H9 (cell line): ENCODE measurements around the gene DUSP10. TPM values are rescaled to one million over a fixed set of nuclear protein-coding genes. Genes with fewer than 3 reads are reported as not detected.

Source experiments
- DNase-seq: peaks from one replicate; pipeline ENCODE4 v3.0.0-alpha.2; 2017
- H2AFZ ChIP-seq: one replicate; pipeline ENCODE4 v1.6.1; 2013; ENCODE audit warnings: mild to moderate bottlenecking, low read length, control low read depth, moderate library complexity
- H2AK5ac ChIP-seq: 2 replicates; pipeline ENCODE4 v1.6.1; 2013; ENCODE audit warnings: low read length, control low read depth, mixed read lengths; ENCODE audit not compliant: insufficient read length
- H2BK120ac ChIP-seq: one replicate; pipeline ENCODE4 v1.6.1; 2013; ENCODE audit warnings: low read depth, mild to moderate bottlenecking, low read length, control low read depth, inconsistent platforms; ENCODE audit not compliant: poor library complexity, severe bottlenecking
- H2BK12ac ChIP-seq: 2 replicates; pipeline ENCODE4 v1.6.1; 2013; ENCODE audit warnings: low read length, control low read depth, mixed read lengths, low read depth; ENCODE audit not compliant: insufficient read length
- H2BK15ac ChIP-seq: 2 replicates; pipeline ENCODE4 v1.6.1; 2013; ENCODE audit warnings: low read depth, low read length, control low read depth
- H2BK20ac ChIP-seq: one replicate; pipeline ENCODE4 v1.6.1; 2013; ENCODE audit warnings: low read depth, mild to moderate bottlenecking, low read length, control low read depth, inconsistent platforms; ENCODE audit not compliant: poor library complexity, severe bottlenecking
- H2BK5ac ChIP-seq: 2 replicates; pipeline ENCODE4 v1.6.1; 2013; ENCODE audit warnings: low read length, control low read depth, mixed read lengths; ENCODE audit not compliant: insufficient read length
- H3K14ac ChIP-seq: 2 replicates; pipeline ENCODE4 v1.6.1; 2013; ENCODE audit warnings: low read length, control low read depth; ENCODE audit not compliant: insufficient read depth
- H3K18ac ChIP-seq: 2 replicates; pipeline ENCODE4 v1.6.1; 2013; ENCODE audit warnings: low read depth, mild to moderate bottlenecking, mixed read lengths, low read length, control low read depth; ENCODE audit not compliant: insufficient read length
- H3K23ac ChIP-seq: 2 replicates; pipeline ENCODE4 v1.6.1; 2013; ENCODE audit warnings: low read length, control low read depth, mixed read lengths, low read depth; ENCODE audit not compliant: insufficient read length
- H3K23me2 ChIP-seq: 2 replicates; pipeline ENCODE4 v1.6.1; 2013; ENCODE audit warnings: low read depth, mild to moderate bottlenecking, mixed read lengths, low read length, control low read depth; ENCODE audit not compliant: insufficient read length, poor library complexity, severe bottlenecking
- H3K27ac ChIP-seq: 2 replicates; pipeline ENCODE4 v1.5.1; 2013; ENCODE audit warnings: low read length, control low read depth, mixed read lengths, low read depth; ENCODE audit not compliant: insufficient read length
- H3K27me3 ChIP-seq: 2 replicates; pipeline ENCODE4 v1.6.1; 2013; ENCODE audit warnings: low read length, control low read depth, inconsistent platforms; ENCODE audit not compliant: insufficient read depth
- H3K4ac ChIP-seq: 2 replicates; pipeline ENCODE4 v1.6.1; 2013; ENCODE audit warnings: low read depth, mild to moderate bottlenecking, control low read depth, inconsistent platforms, low read length, moderate library complexity
- H3K4me1 ChIP-seq: 2 replicates; pipeline ENCODE4 v1.6.1; 2013; ENCODE audit warnings: low read length, control low read depth, inconsistent platforms; ENCODE audit not compliant: insufficient read depth
- H3K4me2 ChIP-seq: 2 replicates; pipeline ENCODE4 v1.6.1; 2013; ENCODE audit warnings: low read length, control low read depth, mixed read lengths; ENCODE audit not compliant: insufficient read length, insufficient read depth
- H3K56ac ChIP-seq: 2 replicates; pipeline ENCODE4 v1.6.1; 2013; ENCODE audit warnings: low read depth, mild to moderate bottlenecking, mixed read lengths, low read length, control low read depth; ENCODE audit not compliant: insufficient read length
- H3K79me1 ChIP-seq: 2 replicates; pipeline ENCODE4 v1.6.1; 2013; ENCODE audit warnings: low read depth, mild to moderate bottlenecking, moderate library complexity, low read length, control low read depth, inconsistent platforms; ENCODE audit not compliant: insufficient read depth, poor library complexity, severe bottlenecking
- H3K79me2 ChIP-seq: 2 replicates; pipeline ENCODE4 v1.6.1; 2013; ENCODE audit warnings: low read length, control low read depth, inconsistent platforms; ENCODE audit not compliant: insufficient read depth
- H3K9ac ChIP-seq: 2 replicates; pipeline ENCODE4 v1.6.1; 2013; ENCODE audit warnings: low read length, control low read depth, mixed read lengths; ENCODE audit not compliant: insufficient read length; ENCODE audit errors: extremely low read depth
- H3K9me3 ChIP-seq: one replicate; pipeline ENCODE4 v1.6.1; 2013; ENCODE audit warnings: low read depth, low read length, inconsistent platforms; ENCODE audit not compliant: control insufficient read depth
- H3T11ph ChIP-seq: one replicate; pipeline ENCODE4 v1.6.1; 2013; ENCODE audit warnings: mild to moderate bottlenecking, low read length, control low read depth, inconsistent platforms
- H4K20me1 ChIP-seq: one replicate; pipeline ENCODE4 v1.6.1; 2013; ENCODE audit not compliant: control insufficient read depth, insufficient read length, insufficient read depth
- H4K5ac ChIP-seq: 2 replicates; pipeline ENCODE4 v1.6.1; 2013; ENCODE audit warnings: low read depth, mild to moderate bottlenecking, mixed read lengths, low read length, control low read depth; ENCODE audit not compliant: insufficient read length
- H4K8ac ChIP-seq: replicated peaks from 2 replicates; pipeline ENCODE4 v1.6.1; 2013; ENCODE audit warnings: low read length, control low read depth, mixed read lengths, low read depth; ENCODE audit not compliant: insufficient read length
- H4K91ac ChIP-seq: 2 replicates; pipeline ENCODE4 v1.6.1; 2013; ENCODE audit warnings: low read depth, mild to moderate bottlenecking, moderate library complexity, mixed read lengths, low read length, control low read depth; ENCODE audit not compliant: insufficient read length
- H3K27ac Mint-ChIP-seq, 3 experiments: 2 replicates in 2 of 3; 3 replicates in 1 of 3; pipeline ENCODE4 v1.8.0; 2020 to 2021; ENCODE audit warnings: mixed read lengths in 3 of 3, mild to moderate bottlenecking in 1 of 3, moderate library complexity in 1 of 3
- H3K27me3 Mint-ChIP-seq: 2 replicates; pipeline ENCODE4 v1.8.0; 2021; ENCODE audit warnings: low read depth, mild to moderate bottlenecking, moderate library complexity, mixed read lengths
- H3K36me3 Mint-ChIP-seq, 3 experiments: 2 replicates in 2 of 3; 3 replicates in 1 of 3; pipeline ENCODE4 v1.8.0; 2020 to 2021; ENCODE audit warnings: low read depth in 3 of 3, mixed read lengths in 3 of 3; ENCODE audit not compliant: insufficient read depth in 1 of 3
- H3K4me1 Mint-ChIP-seq, 2 experiments: 2 replicates each; pipeline ENCODE4 v1.8.0; 2020; ENCODE audit warnings: mixed read lengths in 2 of 2
- H3K4me3 Mint-ChIP-seq, 2 experiments: 2 replicates in 1 of 2; 3 replicates in 1 of 2; pipeline ENCODE4 v1.8.0; 2020 to 2021; ENCODE audit warnings: mild to moderate bottlenecking in 2 of 2, mixed read lengths in 2 of 2, moderate library complexity in 1 of 2
- H3K9me3 Mint-ChIP-seq, 2 experiments: 2 replicates in 1 of 2; 3 replicates in 1 of 2; pipeline ENCODE4 v1.8.0; 2020; ENCODE audit warnings: mild to moderate bottlenecking in 2 of 2, mixed read lengths in 2 of 2, moderate library complexity in 1 of 2
- WGBS: extraction: QIAGEN DNeasy Blood & Tissue Kit; methylation state at CpG from one replicate; pipeline ENCODE4 v1.1.7; 2013; ENCODE audit warnings: missing lambda C conversion rate, low lambda C conversion rate, mixed read lengths; ENCODE audit not compliant: insufficient read length; ENCODE audit errors: extremely low coverage; 5-methylcytosine and 5-hydroxymethylcytosine counted together
- total RNA-seq: library from RNA; stranded (reverse); gene quantifications from 2 replicates; pipeline ENCODE4 v1.2.1, GENCODE V29; 2021
- TF ChIP-seq, protein P1 (sequence below): fragments of 200-600 bp; sonication (generic); conservative IDR thresholded peaks from 3 replicates; pipeline ENCODE4 v1.8.0; 2021; ENCODE audit warnings: antibody characterized with exemption, mild to moderate bottlenecking

Gene DUSP10
- total RNA-seq, 1 experiment from 2014 or later = 2.0 TPM

GRCh38 chr1:221765527-221765926 is 23.6 kb upstream of the DUSP10 start:
- WGBS = no CpG with 5 or more reads among the region's 2 CpGs
- no peaks in the 10 kb centered on the region for H3K36me3 Mint-ChIP-seq
- Histone ChIP-seq H3K4me1 (no peaks in the 10 kb centered on the region), H2BK12ac (no peak overlapping the region), H3K4me2 (no peak overlapping the region), H2BK20ac (no peak overlapping the region), H3K23me2 (no peaks in the 10 kb centered on the region), H3K79me1 (no peaks in the 10 kb centered on the region), H2AFZ (no peak overlapping the region), H2AK5ac (no peak overlapping the region), H4K8ac (no peak overlapping the region), H3K9me3 (no peaks in the 10 kb centered on the region), H3K23ac (no peak overlapping the region), H3K56ac (no peak overlapping the region), H3K9ac (no peak overlapping the region), H4K5ac (no peak overlapping the region), H3K27me3 (no peaks in the 10 kb centered on the region), H3K18ac (no peak overlapping the region), H4K91ac (no peak overlapping the region), H3K27ac (no peak overlapping the region), H3K4ac (no peak overlapping the region), H2BK15ac (no peak overlapping the region), H2BK5ac (no peak overlapping the region), H3T11ph (no peak overlapping the region), H3K79me2 (no peaks in the 10 kb centered on the region), H3K14ac (no peak overlapping the region), H2BK120ac (no peak overlapping the region), H4K20me1 (no peaks in the 10 kb centered on the region)
- no peaks in the 10 kb centered on the region for H3K4me1 Mint-ChIP-seq
- H3K27ac Mint-ChIP-seq = no peak overlapping the region
- no peaks in the 10 kb centered on the region for H3K27me3 Mint-ChIP-seq
- no peak for DNase-seq
- H3K9me3 Mint-ChIP-seq = no peaks in the 10 kb centered on the region
- H3K4me3 Mint-ChIP-seq = no peak overlapping the region
- TF ChIP-seq, protein P1, sequence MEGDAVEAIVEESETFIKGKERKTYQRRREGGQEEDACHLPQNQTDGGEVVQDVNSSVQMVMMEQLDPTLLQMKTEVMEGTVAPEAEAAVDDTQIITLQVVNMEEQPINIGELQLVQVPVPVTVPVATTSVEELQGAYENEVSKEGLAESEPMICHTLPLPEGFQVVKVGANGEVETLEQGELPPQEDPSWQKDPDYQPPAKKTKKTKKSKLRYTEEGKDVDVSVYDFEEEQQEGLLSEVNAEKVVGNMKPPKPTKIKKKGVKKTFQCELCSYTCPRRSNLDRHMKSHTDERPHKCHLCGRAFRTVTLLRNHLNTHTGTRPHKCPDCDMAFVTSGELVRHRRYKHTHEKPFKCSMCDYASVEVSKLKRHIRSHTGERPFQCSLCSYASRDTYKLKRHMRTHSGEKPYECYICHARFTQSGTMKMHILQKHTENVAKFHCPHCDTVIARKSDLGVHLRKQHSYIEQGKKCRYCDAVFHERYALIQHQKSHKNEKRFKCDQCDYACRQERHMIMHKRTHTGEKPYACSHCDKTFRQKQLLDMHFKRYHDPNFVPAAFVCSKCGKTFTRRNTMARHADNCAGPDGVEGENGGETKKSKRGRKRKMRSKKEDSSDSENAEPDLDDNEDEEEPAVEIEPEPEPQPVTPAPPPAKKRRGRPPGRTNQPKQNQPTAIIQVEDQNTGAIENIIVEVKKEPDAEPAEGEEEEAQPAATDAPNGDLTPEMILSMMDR = no peak
